Lower leg skin (tissue), 4 donors: ENCODE measurements around the gene TTC4. TPM values are rescaled to one million over a fixed set of nuclear protein-coding genes. Genes with fewer than 3 reads are reported as not detected.
A peak's percentile ranks its signal among the peaks of the same experiment; 100 is the strongest.

Source experiments
- DNase-seq, 2 donors: peaks; one replicate each; pipeline ENCODE4 v3.0.0-alpha.2; 2019; ENCODE audit warnings: low spot score in 2 of 2
- H3K4me3 ChIP-seq: fragments of 200-600 bp; sonication (generic); 2 replicates; pipeline ENCODE4 v1.5.1; 2017; ENCODE audit warnings: mild to moderate bottlenecking, low read depth; ENCODE audit not compliant: poor library complexity, severe bottlenecking
- CTCF ChIP-seq, 3 donors: fragments of 450-650 bp; IDR thresholded peaks; one replicate each; pipeline ENCODE4 v1.5.1; 2016; ENCODE audit warnings: antibody characterized with exemption in 3 of 3, mild to moderate bottlenecking in 3 of 3, moderate library complexity in 2 of 3
- POLR2A ChIP-seq, 2 donors: fragments of 450-650 bp; IDR thresholded peaks; one replicate each; pipeline ENCODE4 v1.6.1; 2016 to 2017; ENCODE audit warnings: antibody characterized with exemption in 2 of 2, mild to moderate bottlenecking in 1 of 2, moderate library complexity in 1 of 2
- WGBS, 2 donors: methylation state at CpG; one replicate each; pipeline ENCODE4 v1.1.5; 2018; 5-methylcytosine and 5-hydroxymethylcytosine counted together
- intact Hi-C: fragments of 100-400 bp; cut with DNase I; formaldehyde crosslinking; loops from one replicate; pipeline ENCODE4 v1.15.0; 2023; ENCODE audit warnings: low total_unique reads
- total RNA-seq, 4 donors: library from RNA; depleted of rRNA; stranded (reverse); fragments of >200 nt; gene quantifications; one replicate each; pipeline ENCODE4 v1.1.0, GENCODE V29; 2016

Gene TTC4
- total RNA-seq, 4 donors from 2014 or later: 15.7 to 21.2 (median 18.3) TPM

GRCh38 chr1:54697896-54698295, 17.8 kb upstream of the TTC4 start:
- DNase-seq: peak in 1 of 2 donors; percentile 57
- 90 to 97% methylated on average over 6 of the region's 6 CpGs for WGBS, 2 donors
- H3K4me3 ChIP-seq: no peak overlapping the region
- intact Hi-C loops: no loop called here
- TF ChIP-seq CTCF (IDR thresholded peaks at IDR 0.05) (no peak), POLR2A (IDR thresholded peaks at IDR 0.05) (no peak)

- 79 to 84% methylated on average over 8 of the region's 8 CpGs for WGBS, 2 donors
- H3K4me3 ChIP-seq: no peak overlapping the region
- TF ChIP-seq CTCF (IDR thresholded peaks at IDR 0.05) (no peak), POLR2A (IDR thresholded peaks at IDR 0.05) (no peak)
- intact Hi-C loops: no loop called here
- peak in 1 of 2 donors; percentile 79 for DNase-seq
These were observed 17.3 kb upstream of the TTC4 start for GRCh38 chr1:54698346-54698745.

- intact Hi-C loops: no loop called here
- peak in 1 of 2 donors; percentile 74 for DNase-seq
- TF ChIP-seq POLR2A (IDR thresholded peaks at IDR 0.05): no peak
- TF ChIP-seq CTCF (IDR thresholded peaks at IDR 0.05): no peak
- WGBS, 2 donors: 81 to 94% methylated on average over 11 of the region's 11 CpGs
- H3K4me3 ChIP-seq: no peak overlapping the region
These were observed 15.6 kb upstream of the TTC4 start for GRCh38 chr1:54699936-54700525.

- H3K4me3 ChIP-seq: no peak overlapping the region
- TF ChIP-seq CTCF (IDR thresholded peaks at IDR 0.05) (no peak), POLR2A (IDR thresholded peaks at IDR 0.05) (no peak)
- intact Hi-C loops: no loop called here
- WGBS, 2 donors: 94 to 98% methylated on average over 8 to 9 of the region's 9 CpGs
- DNase-seq: peak in 1 of 2 donors; percentile 66
These were observed 14.6 kb upstream of the TTC4 start for GRCh38 chr1:54701066-54701465.

GRCh38 chr1:54701996-54702395, 13.7 kb upstream of the TTC4 start:
- TF ChIP-seq POLR2A (IDR thresholded peaks at IDR 0.05): no peak
- TF ChIP-seq CTCF (IDR thresholded peaks at IDR 0.05): no peak
- intact Hi-C loops: no loop called here
- no peak overlapping the region for H3K4me3 ChIP-seq
- DNase-seq: peak in 1 of 2 donors; percentile 83
- WGBS, 2 donors: 87 to 89% methylated on average over 11 of the region's 11 CpGs

- intact Hi-C loops: no loop called here
- no peak overlapping the region for H3K4me3 ChIP-seq
- DNase-seq: peak in 1 of 2 donors; percentile 31
- 88 to 97% methylated on average over 10 of the region's 10 CpGs for WGBS, 2 donors
- no peak for TF ChIP-seq CTCF (IDR thresholded peaks at IDR 0.05)
- TF ChIP-seq POLR2A (IDR thresholded peaks at IDR 0.05): no peak
These were observed 12.2 kb upstream of the TTC4 start for GRCh38 chr1:54703471-54703870.
